ENCODE measurements around the gene SH3BP5L.
A peak's percentile ranks its signal among the peaks of the same experiment; 100 is the strongest.

DNA sequence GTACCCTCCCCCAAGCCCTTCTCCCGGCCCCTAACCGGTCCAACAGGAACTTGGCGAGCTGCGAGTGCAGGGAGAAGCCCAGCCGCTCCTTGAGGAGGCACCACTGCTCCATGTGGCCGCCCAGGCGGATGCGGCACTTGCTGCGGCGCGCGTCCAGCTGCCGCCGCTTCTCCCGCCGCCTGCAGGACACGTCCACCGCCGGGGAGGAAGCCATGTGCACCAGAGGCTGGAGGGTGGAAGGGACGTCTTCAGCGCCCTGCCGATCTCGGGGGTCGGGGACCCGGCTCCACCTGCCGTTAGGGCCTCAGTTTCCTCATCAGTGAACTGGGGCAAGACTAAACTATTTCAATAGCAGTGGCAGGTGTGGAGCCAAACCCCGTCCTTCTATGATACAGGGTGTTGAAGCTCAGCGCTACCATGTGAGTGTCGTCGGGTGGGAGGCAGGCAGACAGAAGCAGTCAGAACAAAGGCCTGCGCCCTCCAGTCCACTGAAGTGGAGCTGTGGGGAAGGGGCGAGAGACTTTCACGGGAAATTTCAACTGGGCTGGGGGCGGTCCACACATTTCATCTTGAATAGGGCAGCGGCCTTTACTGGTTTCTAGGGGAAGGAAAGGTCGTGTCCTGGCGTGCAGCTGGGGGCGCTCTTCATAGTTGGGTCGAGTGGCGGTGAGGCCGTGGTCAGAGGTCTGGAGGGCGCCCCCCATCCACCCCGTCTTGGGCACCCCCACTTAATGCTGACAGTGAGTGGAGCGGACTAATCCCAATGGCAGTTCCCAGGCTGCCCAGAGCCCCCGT is 32.6 kb upstream of the SH3BP5L start:
- TF ChIP-seq, protein P1, sequence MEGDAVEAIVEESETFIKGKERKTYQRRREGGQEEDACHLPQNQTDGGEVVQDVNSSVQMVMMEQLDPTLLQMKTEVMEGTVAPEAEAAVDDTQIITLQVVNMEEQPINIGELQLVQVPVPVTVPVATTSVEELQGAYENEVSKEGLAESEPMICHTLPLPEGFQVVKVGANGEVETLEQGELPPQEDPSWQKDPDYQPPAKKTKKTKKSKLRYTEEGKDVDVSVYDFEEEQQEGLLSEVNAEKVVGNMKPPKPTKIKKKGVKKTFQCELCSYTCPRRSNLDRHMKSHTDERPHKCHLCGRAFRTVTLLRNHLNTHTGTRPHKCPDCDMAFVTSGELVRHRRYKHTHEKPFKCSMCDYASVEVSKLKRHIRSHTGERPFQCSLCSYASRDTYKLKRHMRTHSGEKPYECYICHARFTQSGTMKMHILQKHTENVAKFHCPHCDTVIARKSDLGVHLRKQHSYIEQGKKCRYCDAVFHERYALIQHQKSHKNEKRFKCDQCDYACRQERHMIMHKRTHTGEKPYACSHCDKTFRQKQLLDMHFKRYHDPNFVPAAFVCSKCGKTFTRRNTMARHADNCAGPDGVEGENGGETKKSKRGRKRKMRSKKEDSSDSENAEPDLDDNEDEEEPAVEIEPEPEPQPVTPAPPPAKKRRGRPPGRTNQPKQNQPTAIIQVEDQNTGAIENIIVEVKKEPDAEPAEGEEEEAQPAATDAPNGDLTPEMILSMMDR (IDR thresholded peaks at IDR 0.05), result peak in 2 of 3 experiments; percentile 33 to 35
- TF ChIP-seq POLR2A (IDR thresholded peaks at IDR 0.05), result no peak

All from testis (tissue), 2 donors.